ENCODE data around the gene CHD9NB.

CHD9NB gene

DNA sequence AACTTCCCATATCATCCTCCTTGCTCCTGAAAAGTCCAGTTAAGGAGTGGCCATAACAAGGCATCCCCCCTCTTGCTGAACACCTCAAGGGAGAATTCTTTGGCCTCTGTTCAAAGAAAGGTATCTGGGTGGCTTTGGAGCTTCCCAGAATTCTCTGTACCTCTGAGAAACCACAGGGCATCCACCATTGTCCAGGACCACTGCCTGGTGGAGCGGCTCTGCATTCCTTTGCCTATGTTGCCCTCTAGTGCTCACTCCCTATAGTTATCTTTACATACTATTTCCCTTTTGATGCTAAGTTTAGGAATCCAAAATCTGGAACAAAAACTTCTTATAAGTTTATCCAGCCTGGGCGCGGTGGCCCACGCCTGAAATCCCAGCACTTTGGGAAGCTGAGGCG, 30.3 kb downstream of the CHD9NB start:
- DNase-seq: no peak

DNA sequence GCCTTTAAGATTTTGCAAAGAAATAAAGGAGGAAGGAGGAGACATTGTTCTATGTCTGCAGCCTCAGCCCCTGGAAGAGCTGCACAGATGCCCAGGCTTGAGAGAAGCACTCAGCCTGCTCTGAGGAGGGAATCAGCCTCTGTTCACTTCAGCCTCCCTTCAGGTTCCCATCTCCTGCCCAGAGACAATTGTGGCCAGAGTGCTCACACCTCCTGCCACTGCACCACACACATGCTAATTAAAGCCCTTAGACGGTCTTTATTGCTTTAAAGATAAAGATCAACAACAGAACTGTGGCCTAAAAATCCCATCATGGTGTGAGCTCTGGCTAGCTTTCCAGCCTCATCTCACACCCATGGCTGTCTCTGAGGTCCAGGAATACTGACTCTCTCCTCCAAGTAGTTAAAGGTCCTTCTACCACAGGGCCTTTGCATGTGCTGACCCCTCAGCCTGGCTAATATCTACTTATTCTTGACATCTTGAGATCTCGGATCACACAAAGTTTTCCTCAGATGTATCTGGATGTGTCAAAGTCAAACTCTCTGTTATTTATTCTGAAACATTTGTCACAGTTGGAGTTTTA, 33.8 kb downstream of the CHD9NB start:
- DNase-seq: no peak

DNA sequence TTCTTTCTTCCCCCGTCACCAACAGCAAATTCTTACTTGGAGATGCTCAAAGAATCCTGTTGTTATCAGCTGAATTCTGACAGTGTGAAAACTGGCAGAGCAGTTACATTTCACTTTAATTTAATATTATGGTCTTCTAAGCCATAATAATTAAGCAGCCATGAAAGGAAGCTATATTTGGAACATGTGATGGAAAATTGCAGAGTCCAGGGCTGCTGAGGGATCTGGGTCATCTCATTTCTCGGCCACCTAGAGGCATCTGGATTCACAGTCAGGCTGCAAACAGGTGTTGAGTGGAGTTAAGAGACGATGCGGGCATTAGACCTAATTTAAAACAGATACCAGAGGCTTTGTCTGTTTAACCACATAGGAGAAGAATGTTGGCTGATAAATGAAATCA, 38.4 kb downstream of the CHD9NB start:
- no peak for DNase-seq

DNA sequence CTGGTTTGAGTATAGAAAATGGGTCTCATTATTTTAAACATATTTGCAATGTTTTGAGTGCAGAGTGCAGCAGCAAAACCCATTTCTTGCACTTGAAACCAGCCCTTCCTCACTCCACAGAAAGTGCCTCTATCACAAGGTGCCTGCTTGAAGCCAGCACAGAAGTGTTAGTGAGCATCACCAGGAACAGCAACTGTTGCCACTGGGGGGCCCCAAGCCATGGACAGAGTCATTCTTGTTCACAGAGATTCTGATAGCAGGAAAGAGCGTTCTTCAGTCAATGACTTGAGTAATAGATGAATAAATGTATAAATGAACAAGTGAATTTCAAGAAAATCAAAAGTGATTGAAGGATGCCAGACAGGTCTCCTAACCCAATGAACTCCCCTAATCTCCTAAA, 45.6 kb downstream of the CHD9NB start:
- DNase-seq: no peak

DNA sequence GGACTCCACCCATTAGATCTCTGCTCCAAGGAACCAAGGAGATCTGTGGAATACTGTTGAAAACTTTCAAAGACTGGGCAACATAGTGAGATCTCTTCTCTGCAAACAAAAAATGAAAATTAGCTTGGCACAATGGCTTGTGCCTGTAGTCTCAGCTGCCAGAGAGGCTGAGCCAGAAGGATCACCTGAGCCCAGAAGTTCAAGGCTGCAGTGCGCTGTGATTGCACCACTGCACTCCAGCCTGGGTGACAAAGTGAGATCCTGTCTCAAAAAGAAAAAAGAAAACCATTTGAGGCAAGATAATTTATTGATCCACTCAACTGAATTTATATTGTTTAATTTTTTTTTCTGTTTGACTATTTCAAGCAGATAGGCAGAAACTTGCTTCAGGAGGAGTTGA, 54.8 kb downstream of the CHD9NB start:
- no peak for DNase-seq

DNA sequence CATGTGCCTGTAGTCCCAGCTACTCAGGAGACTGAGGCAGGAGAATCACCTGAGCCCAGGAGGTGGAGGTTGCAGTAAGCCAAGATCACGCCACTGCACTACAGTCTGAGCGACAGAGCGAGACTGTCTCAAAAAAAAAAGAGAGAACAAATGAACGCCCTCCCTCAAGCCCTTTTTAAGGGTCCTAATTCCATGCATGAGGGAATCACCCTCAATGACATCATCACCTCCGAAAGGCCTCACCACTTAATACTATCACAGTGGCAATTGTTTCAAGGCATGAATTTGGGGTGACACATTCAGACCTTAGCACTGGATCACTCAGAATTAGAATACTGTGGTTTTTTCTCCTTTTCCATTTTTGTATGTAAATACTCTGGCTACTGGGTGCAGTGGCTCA, 57.8 kb downstream of the CHD9NB start:
- DNase-seq: no peak

DNA sequence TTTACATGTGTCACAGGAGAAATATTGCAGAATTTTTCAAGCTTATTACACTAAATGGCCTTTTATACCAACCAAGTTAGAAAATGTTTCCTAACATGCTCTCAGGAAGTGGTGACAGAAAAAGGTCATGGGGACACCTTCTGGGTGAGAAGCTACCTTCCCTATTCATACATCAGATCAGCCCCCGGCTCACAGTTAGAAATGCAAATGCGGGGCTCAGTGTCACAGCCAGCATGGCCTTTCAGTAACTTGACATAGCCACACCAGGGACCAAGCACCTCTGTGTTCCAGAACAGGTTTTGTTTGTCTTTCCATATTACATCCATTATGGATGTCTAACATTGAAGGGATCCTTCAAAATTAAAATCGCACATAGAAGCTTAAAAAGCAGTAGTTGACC, 59.5 kb downstream of the CHD9NB start:
- DNase-seq: no peak

DNA sequence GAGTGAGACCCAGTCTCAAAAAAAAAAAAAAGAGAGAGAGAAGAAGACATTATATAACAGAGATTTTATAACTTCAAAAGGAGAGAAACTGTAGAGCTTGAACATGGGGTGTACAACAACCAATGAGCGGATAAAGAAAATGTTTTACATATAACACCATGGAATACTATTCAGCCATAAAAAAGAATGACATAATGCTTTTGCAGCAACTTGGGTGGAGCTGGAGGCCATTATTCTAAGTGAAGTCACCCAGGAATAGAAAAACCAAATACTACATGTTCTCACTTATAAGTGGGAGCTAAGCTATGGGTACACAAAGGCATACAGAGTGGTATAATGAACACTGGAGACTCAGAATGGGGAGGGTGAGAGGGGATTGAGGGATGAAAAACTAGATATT, 61.1 kb downstream of the CHD9NB start:
- no peak for DNase-seq
